Right lobe of liver (tissue), 6 donors: ENCODE measurements around the gene NAPG. TPM values are rescaled to one million over a fixed set of nuclear protein-coding genes. Genes with fewer than 3 reads are reported as not detected.

Source experiments
- ATAC-seq, 4 donors: fragments of 200-7000 bp; cut with Tn5 transposase; one replicate each; pipeline ENCODE4 v1.9.1; 2020; ENCODE audit warnings: mild to moderate bottlenecking in 4 of 4, moderate library complexity in 4 of 4
- DNase-seq, 3 donors: peaks; one replicate each; pipeline ENCODE4 v3.0.0-alpha.2; 2020
- H3K27ac ChIP-seq, 3 donors: fragments of 200-600 bp; one replicate each; pipeline ENCODE4 v1.8.0; 2022
- H3K27me3 ChIP-seq, 2 donors: fragments of 200-600 bp; one replicate each; pipeline ENCODE4 v1.8.0; 2022
- H3K36me3 ChIP-seq, 4 donors: fragments of 200-600 bp; sonication (generic) in 1 of 4; one replicate each; pipeline versions ENCODE4 v1.5.1 to v1.8.0; 2017 to 2022; ENCODE audit warnings: control low read depth in 1 of 4
- H3K4me1 ChIP-seq, 4 donors: fragments of 200-600 bp; sonication (generic) in 1 of 4; one replicate each; pipeline versions ENCODE4 v1.5.1 to v1.8.0; 2017 to 2022; ENCODE audit warnings: control low read depth in 1 of 4
- H3K4me3 ChIP-seq, 3 donors: fragments of 200-600 bp; one replicate each; pipeline ENCODE4 v1.8.0; 2022
- H3K9me3 ChIP-seq, 4 donors: fragments of 200-600 bp; sonication (generic) in 1 of 4; one replicate each; pipeline versions ENCODE4 v1.5.1 to v1.8.0; 2017 to 2022; ENCODE audit warnings: control low read depth in 1 of 4
- CTCF ChIP-seq, 4 donors: fragments of 200-600 bp in 3 of 4; fragments of 450-650 bp in 1 of 4; IDR thresholded peaks; one replicate each; pipeline versions ENCODE4 v1.5.1 to v1.8.0; 2016 to 2022; ENCODE audit warnings: antibody characterized with exemption in 4 of 4, mild to moderate bottlenecking in 2 of 4
- POLR2A ChIP-seq: fragments of 450-650 bp; IDR thresholded peaks from one replicate; pipeline ENCODE4 v1.6.1; 2017; ENCODE audit warnings: antibody characterized with exemption, mild to moderate bottlenecking
- WGBS: methylation state at CpG from one replicate; pipeline ENCODE4 v1.1.6; 2018; ENCODE audit warnings: low coverage, low lambda C conversion rate; ENCODE audit not compliant: insufficient coverage; ENCODE audit errors: missing lambda C conversion rate; 5-methylcytosine and 5-hydroxymethylcytosine counted together
- intact Hi-C, 2 donors: fragments of 100-400 bp; cut with DNase I; formaldehyde crosslinking; loops; one replicate each; pipeline versions ENCODE4 v1.11.2 to v1.14.1; 2022
- total RNA-seq, 6 experiments: library from RNA; depleted of rRNA in 2 of 6; stranded (reverse); fragments of >200 nt in 2 of 6; fragmentation: NEBNext Ultra II Directional in 3 of 6; extraction: Animal tissue kit (Norgen Biotek cat#: 25700) in 3 of 6; gene quantifications; one replicate each; pipeline versions ENCODE4 v1.1.0 to v1.2.4, GENCODE V29; 2016 to 2023
- donor health status: DM: no; HTN: yes; CAD: no.
- donor health status: DM: no; HTN: no; CAD: no.
- donor health status: DM: no; HTN: no; CAD: no.
- donor health status: DM: no; HTN: yes; CAD: no.
- donor health status: DM: no; HTN: yes; CAD: no.

NAPG gene
- total RNA-seq, 6 experiments from 2014 or later: 10.7 to 20.6 (median 14.1) TPM

GRCh38 chr18:10525371-10525691 is 496 bp upstream of the NAPG start:
- Histone ChIP-seq H3K9me3 (no peaks in the 10 kb centered on the region), H3K27ac (peak overlapping the region in 1 of 3 donors; percentile 17), H3K4me3 (peak overlapping the region; percentile 86 to 96 (median 94)), H3K4me1 (no peaks in the 10 kb centered on the region), H3K36me3 (no peaks in the 10 kb centered on the region), H3K27me3 (no peaks in the 10 kb centered on the region)
- no peak for DNase-seq
- intact Hi-C loops: no loop called here
- ATAC-seq: no peak
- TF ChIP-seq CTCF (IDR thresholded peaks at IDR 0.05) (no peak), POLR2A (no peak)
- WGBS: 65% methylated on average over 7 of the region's 7 CpGs

GRCh38 chr18:10526561-10526949 is 728 bp downstream of the NAPG start:
- H3K4me3 ChIP-seq: peak overlapping the region; percentile 86 to 96 (median 94)
- WGBS: 9% methylated on average over 11 of the region's 11 CpGs
- ATAC-seq (peak in 3 of 4 donors; percentile 1 to 3 (median 2)), DNase-seq (no peak)
- intact Hi-C loops: no loop called here
- no peaks in the 10 kb centered on the region for H3K27me3 ChIP-seq
- no peaks in the 10 kb centered on the region for H3K4me1 ChIP-seq
- no peaks in the 10 kb centered on the region for H3K36me3 ChIP-seq
- TF ChIP-seq POLR2A (no peak), CTCF (IDR thresholded peaks at IDR 0.05) (no peak)
- no peaks in the 10 kb centered on the region for H3K9me3 ChIP-seq
- H3K27ac ChIP-seq: peak overlapping the region; percentile 10 to 95 (median 76)

GRCh38 chr18:10528439-10528838 is 2.6 kb downstream of the NAPG start:
- Histone ChIP-seq H3K27ac (no peak overlapping the region), H3K36me3 (peaks cover 0 to 1% (median 0%) of the 10 kb centered on the region in 4 donors), H3K27me3 (no peaks in the 10 kb centered on the region), H3K9me3 (no peaks in the 10 kb centered on the region), H3K4me1 (peaks cover 0 to 2% (median 0%) of the 10 kb centered on the region in 4 donors), H3K4me3 (no peak overlapping the region)
- DNase-seq: no peak
- TF ChIP-seq CTCF (IDR thresholded peaks at IDR 0.05) (no peak), POLR2A (no peak)
- no peak for ATAC-seq
- intact Hi-C loops: no loop called here
- WGBS: 73% methylated on average over 3 of the region's 3 CpGs

- TF ChIP-seq POLR2A (no peak), CTCF (IDR thresholded peaks at IDR 0.05) (no peak)
- no peak for ATAC-seq
- Histone ChIP-seq H3K36me3 (peaks cover 0 to 7% (median 0%) of the 10 kb centered on the region in 4 donors), H3K27me3 (no peaks in the 10 kb centered on the region), H3K27ac (no peak overlapping the region), H3K4me1 (peaks cover 0 to 2% (median 0%) of the 10 kb centered on the region in 4 donors), H3K9me3 (no peaks in the 10 kb centered on the region), H3K4me3 (no peak overlapping the region)
- 75% methylated on average over 3 of the region's 3 CpGs for WGBS
- intact Hi-C loops: no loop called here
- DNase-seq: no peak
Observed at GRCh38 chr18:10530002-10530401, 4.2 kb downstream of the NAPG start.

GRCh38 chr18:10530852-10531251 is 5.0 kb downstream of the NAPG start:
- Histone ChIP-seq H3K4me3 (no peak overlapping the region), H3K27ac (no peak overlapping the region), H3K27me3 (no peaks in the 10 kb centered on the region), H3K9me3 (no peaks in the 10 kb centered on the region), H3K4me1 (peaks cover 0 to 2% (median 0%) of the 10 kb centered on the region in 4 donors), H3K36me3 (peaks cover 0 to 7% (median 0%) of the 10 kb centered on the region in 4 donors)
- intact Hi-C loops: no loop called here
- DNase-seq: no peak
- 97% methylated on average over 3 of the region's 3 CpGs for WGBS
- no peak for TF ChIP-seq POLR2A
- TF ChIP-seq CTCF (IDR thresholded peaks at IDR 0.05): no peak
- ATAC-seq: no peak
